HepG2 (cell line): ENCODE results near the gene PARK7. TPM values are rescaled to one million over a fixed set of nuclear protein-coding genes. Genes with fewer than 3 reads are reported as not detected.

ENCODE experiments used
- ATAC-seq: fragments of 200-7000 bp; cut with Tn5 transposase; 3 replicates; pipeline ENCODE4 v1.9.1; 2020; ENCODE audit warnings: mild to moderate bottlenecking, moderate library complexity
- BruUV-seq: library from RNA; stranded (reverse); fragments of 400-500 nt; replicated peaks from 2 replicates; lab custom pipeline; 2021; lab: Mats Ljungman, UMichigan
- CTCF ChIA-PET: fragments of 300-600 bp; formaldehyde crosslinking; extraction: SDS; loops from one replicate; lab custom pipeline; 2021; ENCODE audit warnings: low total read pairs, inconsistent platforms, low intra/inter-chr PET ratio; lab: Yijun Ruan, JAX
- POLR2A ChIA-PET: fragments of 350-600 bp; sonication (Branson Sonifier 250); formaldehyde crosslinking; loops from one replicate; lab custom pipeline; 2020; ENCODE audit warnings: antibody characterized with exemption, inconsistent platforms; lab: Yijun Ruan, JAX
- DNase-seq: peaks from one replicate; pipeline ENCODE4 v3.0.0-alpha.2; 2015; ENCODE audit warnings: low spot score
- FAIRE-seq: peaks from 3 replicates; lab custom pipeline; 2011; peaks lifted over from hg19 to GRCh38; lab: Jason Lieb, UNC
- H2AFZ ChIP-seq: one replicate; pipeline ENCODE4 v1.6.1; 2011; ENCODE audit warnings: low read length, inconsistent platforms
- H3K27ac ChIP-seq: fragments of 300-600 bp; 3 replicates; pipeline ENCODE4 v1.8.0; 2011; ENCODE audit warnings: mixed run types, mild to moderate bottlenecking, mixed read lengths, low read length, inconsistent platforms; ENCODE audit not compliant: insufficient read depth; ENCODE audit errors: extremely low read length
- H3K27me3 ChIP-seq, 2 experiments: fragments of 200-600 bp in 1 of 2; 2 replicates in 1 of 2; 3 replicates in 1 of 2; pipeline versions ENCODE4 v1.6.0 to v1.8.0; 2011; ENCODE audit warnings: low read length in 2 of 2, mild to moderate bottlenecking in 2 of 2, moderate library complexity in 2 of 2, inconsistent platforms in 1 of 2; ENCODE audit not compliant: insufficient read depth in 2 of 2, control insufficient read depth in 1 of 2
- H3K36me3 ChIP-seq, 2 experiments: fragments of 200-600 bp in 1 of 2; replicated peaks in 1 of 2; 2 replicates in 1 of 2; 3 replicates in 1 of 2; pipeline versions ENCODE4 v1.5.1 to v1.8.0; 2011; ENCODE audit warnings: low read length in 2 of 2, inconsistent platforms in 1 of 2; ENCODE audit not compliant: insufficient read depth in 2 of 2, control insufficient read depth in 1 of 2
- H3K4me1 ChIP-seq: 2 replicates; pipeline ENCODE4 v1.5.1; 2012; ENCODE audit warnings: low read length, inconsistent platforms; ENCODE audit not compliant: insufficient read depth
- H3K4me2 ChIP-seq: 2 replicates; pipeline ENCODE4 v1.6.0; 2011; ENCODE audit warnings: low read depth, low read length, inconsistent platforms
- H3K4me3 ChIP-seq, 3 experiments: fragments of 200-600 bp in 1 of 3; sonication (generic), shearing (Covaris generic) in 1 of 3; replicated peaks in 1 of 3; 2 replicates each; pipeline ENCODE4 v1.5.1; 2011 to 2016; ENCODE audit warnings: low read length in 3 of 3, inconsistent platforms in 2 of 3, low read depth in 2 of 3, mild to moderate bottlenecking in 2 of 3, control low read depth in 1 of 3, mixed read lengths in 1 of 3; ENCODE audit not compliant: insufficient read depth in 1 of 3
- H3K79me2 ChIP-seq: one replicate; pipeline ENCODE4 v1.6.1; 2011; ENCODE audit warnings: low read length, inconsistent platforms; ENCODE audit not compliant: insufficient read depth
- H3K9ac ChIP-seq: 2 replicates; pipeline ENCODE4 v1.6.0; 2011; ENCODE audit warnings: mild to moderate bottlenecking, low read depth, low read length, inconsistent platforms; ENCODE audit not compliant: insufficient read depth
- H3K9me3 ChIP-seq: 2 replicates; pipeline ENCODE4 v1.5.1; 2012; ENCODE audit warnings: mild to moderate bottlenecking, low read length
- H4K20me1 ChIP-seq: 2 replicates; pipeline ENCODE4 v1.6.0; 2011; ENCODE audit warnings: inconsistent platforms, mild to moderate bottlenecking, low read length, moderate library complexity; ENCODE audit not compliant: insufficient read depth
- FOSL2 ChIP-seq: sonication (generic); formaldehyde crosslinking; IDR thresholded peaks from 2 replicates; pipeline ENCODE4 v1.4.0; 2020; ENCODE audit warnings: missing genetic modification reagents
- FOXK1 ChIP-seq: sonication (generic); formaldehyde crosslinking; IDR thresholded peaks from 2 replicates; pipeline ENCODE4 v1.4.0; 2020; ENCODE audit warnings: low read depth, missing genetic modification reagents, borderline replicate concordance
- JUND ChIP-seq: sonication (generic); formaldehyde crosslinking; IDR thresholded peaks from 2 replicates; pipeline ENCODE4 v1.8.0; 2022; ENCODE audit warnings: mild to moderate bottlenecking, missing genetic modification reagents
- MED8 ChIP-seq: sonication (generic); formaldehyde crosslinking; IDR thresholded peaks from 2 replicates; pipeline ENCODE4 v1.8.1; 2023; ENCODE audit warnings: mild to moderate bottlenecking, missing genetic modification reagents; ENCODE audit not compliant: insufficient replicate concordance
- NR2F2 ChIP-seq: IDR thresholded peaks from 2 replicates; pipeline ENCODE4 v1.6.1; 2012; ENCODE audit warnings: low read depth, inconsistent platforms, borderline replicate concordance
- RAD51 ChIP-seq: fragments of 450-650 bp; IDR thresholded peaks from 2 replicates; pipeline ENCODE4 v1.6.1; 2016; ENCODE audit warnings: borderline replicate concordance
- SMC3 ChIP-seq: IDR thresholded peaks from 2 replicates; pipeline ENCODE4 v1.6.1; 2011; ENCODE audit warnings: low read length, improper control_type of control experiment
- SRSF1 ChIP-seq: fragments of 200-400 bp; formaldehyde crosslinking; optimal IDR thresholded peaks from 2 replicates; pipeline ENCODE3; 2017; ENCODE audit warnings: mild to moderate bottlenecking, low read depth, low read length, moderate library complexity
- TGIF2 ChIP-seq: IDR thresholded peaks from 2 replicates; pipeline ENCODE4 v1.6.1; 2016; ENCODE audit warnings: control low read depth, missing compliant biosample characterization
- YEATS4 ChIP-seq: sonication (generic); formaldehyde crosslinking; IDR thresholded peaks from 2 replicates; pipeline ENCODE4 v1.4.0; 2020; ENCODE audit warnings: missing genetic modification reagents, borderline replicate concordance
- ZBTB20 ChIP-seq: sonication (generic); formaldehyde crosslinking; IDR thresholded peaks from 2 replicates; pipeline ENCODE4 v1.8.1; 2023; ENCODE audit warnings: missing genetic modification reagents, low read depth, mild to moderate bottlenecking, borderline replicate concordance
- ZFP62 ChIP-seq: sonication (generic); formaldehyde crosslinking; IDR thresholded peaks from 2 replicates; pipeline ENCODE4 v1.4.0; 2020; ENCODE audit warnings: missing genetic modification reagents
- ZFX ChIP-seq: sonication (generic); formaldehyde crosslinking; IDR thresholded peaks from 2 replicates; pipeline ENCODE4 v1.4.0; 2020; ENCODE audit warnings: mild to moderate bottlenecking, low read depth, missing genetic modification reagents, moderate library complexity
- ZMYM2 ChIP-seq: sonication (generic); formaldehyde crosslinking; IDR thresholded peaks from 2 replicates; pipeline ENCODE4 v1.8.0; 2022; ENCODE audit warnings: mild to moderate bottlenecking, missing genetic modification reagents
- ZNF737 ChIP-seq: sonication (generic); formaldehyde crosslinking; IDR thresholded peaks from 2 replicates; pipeline ENCODE4 v1.5.0; 2020; ENCODE audit warnings: missing genetic modification reagents, mild to moderate bottlenecking, borderline replicate concordance
- ZNF776 ChIP-seq: sonication (generic); formaldehyde crosslinking; IDR thresholded peaks from 2 replicates; pipeline ENCODE4 v1.4.0; 2020; ENCODE audit warnings: mild to moderate bottlenecking, missing genetic modification reagents
- WGBS: methylation state at CpG from one replicate; pipeline ENCODE4 v1.1.6; 2017; ENCODE audit warnings: low lambda C conversion rate; 5-methylcytosine and 5-hydroxymethylcytosine counted together
- in situ Hi-C: cut with HindIII; loops from 2 replicates; pipeline ENCODE4 v1.10.0; 2017; ENCODE audit warnings: low pct_unique_long_range_greater_than_20kb; ENCODE audit not compliant: extremely low pct_ligation_motif_present
- intact Hi-C: fragments of 100-400 bp; cut with micrococcal nuclease; formaldehyde crosslinking; loops from one replicate; pipeline ENCODE4 v1.10.0; 2022; ENCODE audit not compliant: unreplicated experiment
- polyA plus RNA-seq, 8 experiments: library from polyadenylated mRNA; depleted of rRNA in 3 of 8; stranded (reverse) in 7 of 8; unstranded in 1 of 8; fragments of >200 nt; fragmentation: Illumina TruSeq in 4 of 8; extraction: Trizol in 4 of 8; gene quantifications; 2 replicates each; pipeline versions ENCODE4 v1.2.1 to v1.2.3, GENCODE V29; 2011 to 2016; ENCODE audit warnings: low read depth in 4 of 8, missing spikeins in 1 of 8, mixed read lengths in 1 of 8; ENCODE audit not compliant: insufficient read depth in 1 of 8
- total RNA-seq, 5 experiments: library from RNA; depleted of rRNA; stranded (reverse); fragments of >200 nt; fragmentation: Illumina TruSeq; extraction: Trizol; gene quantifications; 2 replicates each; pipeline ENCODE4 v1.2.3, GENCODE V29; 2016; ENCODE audit warnings: low read depth in 1 of 5
- TF ChIP-seq, protein P1 (sequence below): IDR thresholded peaks from 2 replicates; pipeline ENCODE4 v1.6.1; 2016; ENCODE audit warnings: low read depth, control low read depth
- TF ChIP-seq, protein P2 (sequence below): sonication (generic); formaldehyde crosslinking; conservative IDR thresholded peaks from 2 replicates; pipeline ENCODE4 v1.4.0; 2020; ENCODE audit warnings: mild to moderate bottlenecking, missing genetic modification reagents, moderate library complexity

Gene PARK7
- total and polyA plus RNA-seq, 2 of the 13 experiments (the other 11 are each of a cell fraction or from before 2014, with no cell fraction given): 212 to 296 TPM

DNA sequence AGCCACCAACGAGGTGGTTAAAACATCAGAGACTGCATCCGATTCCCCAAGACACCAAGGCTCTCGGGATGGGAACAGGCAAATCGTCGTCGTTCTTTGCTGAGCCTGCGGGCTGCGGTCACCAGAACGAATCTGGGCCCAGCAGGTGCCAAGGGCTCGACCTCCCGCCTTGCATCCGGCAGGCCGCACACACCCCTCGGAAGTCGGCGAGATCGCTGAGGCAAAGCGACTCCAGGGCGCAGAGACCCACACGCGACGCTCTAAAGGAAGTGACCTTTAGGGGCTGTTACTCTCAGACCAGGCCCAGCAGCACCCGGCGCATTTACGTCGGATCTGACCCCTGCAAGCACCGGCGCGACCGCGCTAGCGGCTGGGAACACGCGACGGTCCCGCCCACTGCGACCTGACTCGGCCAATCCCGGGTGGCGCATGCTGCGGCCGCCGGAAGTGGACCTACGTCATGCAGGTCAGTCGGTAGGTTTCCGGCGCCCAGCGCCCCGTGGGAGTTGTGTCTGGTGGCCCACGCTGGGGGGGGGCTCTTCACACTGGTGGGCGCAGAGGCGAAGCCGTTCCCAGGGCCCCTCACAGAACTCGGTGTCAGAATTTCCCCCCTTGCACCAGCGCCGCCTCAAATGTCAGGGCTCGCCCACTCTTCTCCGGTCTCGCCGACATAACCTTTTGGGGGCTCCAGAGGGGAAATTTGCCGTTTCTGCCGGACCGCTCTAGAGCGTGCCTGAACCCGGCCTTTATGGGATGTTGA is 7.5 kb upstream of the PARK7 start:
- CTCF ChIA-PET: no interaction called here
- Histone ChIP-seq H3K27ac (peak overlapping the region; percentile 71), H3K36me3 (no peaks in the 10 kb centered on the region), H3K4me2 (peak overlapping the region; percentile 73), H4K20me1 (no peaks in the 10 kb centered on the region), H3K9me3 (no peaks in the 10 kb centered on the region), H3K4me3 (peak overlapping the region; percentile 65 to 75 (median 73)), H3K27me3 (peaks cover 2 to 13% of the 10 kb centered on the region in 2 experiments; a peak in 3 of 5 replicates), H3K9ac (peak overlapping the region; percentile 79), H3K79me2 (no peaks in the 10 kb centered on the region), H2AFZ (no peak overlapping the region), H3K4me1 (peaks cover 1% of the 10 kb centered on the region; the same call in 1 of the 2 replicates)
- WGBS: 65% methylated on average over 38 of the region's 65 CpGs
- DNase-seq: peak; percentile 82
- BruUV-seq: no TSS peak
- ATAC-seq: peak; percentile 98
- peak; percentile 78 for FAIRE-seq
- POLR2A ChIA-PET: no interaction called here
- intact Hi-C loops (no loop called here), in situ Hi-C loops (no loop called here)
- peak; percentile 38; the same call in 1 of the 2 replicates for TF ChIP-seq JUND (CRISPR knock-in tag)
- TF ChIP-seq ZFX (CRISPR knock-in tag): peak; percentile 94
- TF ChIP-seq, protein P1, sequence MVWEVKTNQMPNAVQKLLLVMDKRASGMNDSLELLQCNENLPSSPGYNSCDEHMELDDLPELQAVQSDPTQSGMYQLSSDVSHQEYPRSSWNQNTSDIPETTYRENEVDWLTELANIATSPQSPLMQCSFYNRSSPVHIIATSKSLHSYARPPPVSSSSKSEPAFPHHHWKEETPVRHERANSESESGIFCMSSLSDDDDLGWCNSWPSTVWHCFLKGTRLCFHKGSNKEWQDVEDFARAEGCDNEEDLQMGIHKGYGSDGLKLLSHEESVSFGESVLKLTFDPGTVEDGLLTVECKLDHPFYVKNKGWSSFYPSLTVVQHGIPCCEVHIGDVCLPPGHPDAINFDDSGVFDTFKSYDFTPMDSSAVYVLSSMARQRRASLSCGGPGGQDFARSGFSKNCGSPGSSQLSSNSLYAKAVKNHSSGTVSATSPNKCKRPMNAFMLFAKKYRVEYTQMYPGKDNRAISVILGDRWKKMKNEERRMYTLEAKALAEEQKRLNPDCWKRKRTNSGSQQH (CRISPR knock-in tag): no peak
- no peak for TF ChIP-seq ZFP62 (CRISPR knock-in tag)
- peak; percentile 24 for TF ChIP-seq MED8 (CRISPR knock-in tag)
- peak; percentile 53; the same call in 1 of the 2 replicates for TF ChIP-seq TGIF2 (CRISPR knock-in tag)
- TF ChIP-seq ZNF776 (CRISPR knock-in tag): peak; percentile 49; the same call in 1 of the 2 replicates
- TF ChIP-seq ZBTB20 (CRISPR knock-in tag): no peak
- TF ChIP-seq SRSF1: peak; percentile 86
- TF ChIP-seq NR2F2: no peak
- TF ChIP-seq, protein P2, sequence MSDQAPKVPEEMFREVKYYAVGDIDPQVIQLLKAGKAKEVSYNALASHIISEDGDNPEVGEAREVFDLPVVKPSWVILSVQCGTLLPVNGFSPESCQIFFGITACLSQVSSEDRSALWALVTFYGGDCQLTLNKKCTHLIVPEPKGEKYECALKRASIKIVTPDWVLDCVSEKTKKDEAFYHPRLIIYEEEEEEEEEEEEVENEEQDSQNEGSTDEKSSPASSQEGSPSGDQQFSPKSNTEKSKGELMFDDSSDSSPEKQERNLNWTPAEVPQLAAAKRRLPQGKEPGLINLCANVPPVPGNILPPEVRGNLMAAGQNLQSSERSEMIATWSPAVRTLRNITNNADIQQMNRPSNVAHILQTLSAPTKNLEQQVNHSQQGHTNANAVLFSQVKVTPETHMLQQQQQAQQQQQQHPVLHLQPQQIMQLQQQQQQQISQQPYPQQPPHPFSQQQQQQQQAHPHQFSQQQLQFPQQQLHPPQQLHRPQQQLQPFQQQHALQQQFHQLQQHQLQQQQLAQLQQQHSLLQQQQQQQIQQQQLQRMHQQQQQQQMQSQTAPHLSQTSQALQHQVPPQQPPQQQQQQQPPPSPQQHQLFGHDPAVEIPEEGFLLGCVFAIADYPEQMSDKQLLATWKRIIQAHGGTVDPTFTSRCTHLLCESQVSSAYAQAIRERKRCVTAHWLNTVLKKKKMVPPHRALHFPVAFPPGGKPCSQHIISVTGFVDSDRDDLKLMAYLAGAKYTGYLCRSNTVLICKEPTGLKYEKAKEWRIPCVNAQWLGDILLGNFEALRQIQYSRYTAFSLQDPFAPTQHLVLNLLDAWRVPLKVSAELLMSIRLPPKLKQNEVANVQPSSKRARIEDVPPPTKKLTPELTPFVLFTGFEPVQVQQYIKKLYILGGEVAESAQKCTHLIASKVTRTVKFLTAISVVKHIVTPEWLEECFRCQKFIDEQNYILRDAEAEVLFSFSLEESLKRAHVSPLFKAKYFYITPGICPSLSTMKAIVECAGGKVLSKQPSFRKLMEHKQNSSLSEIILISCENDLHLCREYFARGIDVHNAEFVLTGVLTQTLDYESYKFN: peak; percentile 21; the same call in 1 of the 2 replicates
- peak; percentile 71 for TF ChIP-seq FOXK1 (CRISPR knock-in tag)
- no peak for TF ChIP-seq SMC3
- no peak for TF ChIP-seq FOSL2 (CRISPR knock-in tag)
- TF ChIP-seq RAD51: no peak
- peak; percentile 58; the same call in 1 of the 2 replicates for TF ChIP-seq YEATS4 (CRISPR knock-in tag)
- TF ChIP-seq ZMYM2 (CRISPR knock-in tag): 0 out of 2 replicates have a peak, but pooled peaks have one; percentile 24
- no peak for TF ChIP-seq ZNF737 (CRISPR knock-in tag)
